Stomach (tissue), 4 donors: ENCODE results near the gene LHX5.

Experiments used
- CTCF ChIP-seq, 7 experiments: fragments of 450-650 bp in 4 of 7; fragments of 200-600 bp in 3 of 7; sonication (generic) in 3 of 7; IDR thresholded peaks; one replicate each; pipeline ENCODE4 v1.5.1; 2016 to 2019; ENCODE audit warnings: antibody characterized with exemption in 7 of 7, control low read depth in 2 of 7, mild to moderate bottlenecking in 1 of 7
- EP300 ChIP-seq: sonication (generic); formaldehyde crosslinking; IDR thresholded peaks from one replicate; pipeline ENCODE4 v1.6.1; 2017; ENCODE audit warnings: antibody characterized with exemption
- POLR2A ChIP-seq, 4 donors: fragments of 450-650 bp; IDR thresholded peaks; one replicate each; pipeline ENCODE4 v1.6.1; 2016; ENCODE audit warnings: antibody characterized with exemption in 4 of 4, control low read depth in 2 of 4, mild to moderate bottlenecking in 1 of 4, moderate library complexity in 1 of 4
- POLR2AphosphoS5 ChIP-seq, 3 donors: sonication (generic); formaldehyde crosslinking; IDR thresholded peaks; one replicate each; pipeline ENCODE4 v1.6.1; 2016; ENCODE audit warnings: antibody characterized with exemption in 3 of 3

GRCh38 chr12:113497693-113498092, 26.0 kb upstream of the LHX5 start:
- no peak for TF ChIP-seq CTCF (IDR thresholded peaks at IDR 0.05)
- TF ChIP-seq EP300 = no peak
- no peak for TF ChIP-seq POLR2AphosphoS5 (IDR thresholded peaks at IDR 0.05)
- TF ChIP-seq POLR2A (IDR thresholded peaks at IDR 0.05) = no peak
